Right ventricle myocardium superior (tissue), 1 donor: ENCODE data around the gene RPUSD2. TPM values are rescaled to one million over a fixed set of nuclear protein-coding genes. Genes with fewer than 3 reads are reported as not detected.

Experiments used
- ATAC-seq: fragments of 200-7000 bp; cut with Tn5 transposase; one replicate; pipeline ENCODE4 v1.9.1; 2020; ENCODE audit warnings: mild to moderate bottlenecking; ENCODE audit not compliant: poor library complexity
- DNase-seq: peaks from one replicate; pipeline ENCODE4 v3.0.0-alpha.2; 2020
- intact Hi-C: fragments of 100-400 bp; cut with DNase I; formaldehyde crosslinking; loops from one replicate; pipeline ENCODE4 v1.11.2; 2022
- long read RNA-seq: library from polyadenylated mRNA; unstranded; transcript quantifications from one replicate; pipeline ENCODE4 v2.0.0, GENCODE V29; 2021
- total RNA-seq: library from RNA; stranded (reverse); fragmentation: NEBNext Ultra II Directional; extraction: Animal tissue kit (Norgen Biotek cat#: 25700); gene quantifications from one replicate; pipeline ENCODE4 v1.2.1, GENCODE V29; 2021
- donor health status: DM: no; HTN: yes; CAD: no; lungs with severe emphysema.

The RPUSD2 gene
- 10.1 TPM for total RNA-seq
- long read RNA-seq, transcript RPUSD2-201 (3 exons, 2,358 nt): major isoform, 28 of 29 reads
- long read RNA-seq, partial matches to known transcripts: 1 of 29 reads
- long read RNA-seq, other reads (novel, unspliced or antisense): 0 of 29 reads

- intact Hi-C loops: no loop called here
- ATAC-seq: peak; percentile 86
- peak; percentile 96 for DNase-seq
Observed at GRCh38 chr15:40569129-40569953, at the start of gene RPUSD2. RPUSD2 (plus strand) TSS chr15:40569299; CDS start chr15:40569338, 39 bp downstream.

- intact Hi-C loops: no loop called here
- ATAC-seq: no peak
- DNase-seq: no peak
Observed at GRCh38 chr15:40523611-40524010, 45.5 kb upstream of the RPUSD2 start.

GRCh38 chr15:40525855-40526254, 43.2 kb upstream of the RPUSD2 start:
- ATAC-seq: no peak
- intact Hi-C loops: no loop called here
- DNase-seq: no peak

GRCh38 chr15:40528801-40529200, 40.3 kb upstream of the RPUSD2 start:
- ATAC-seq (no peak), DNase-seq (no peak)
- intact Hi-C loops: no loop called here

- no peak for ATAC-seq
- intact Hi-C loops: no loop called here
- DNase-seq: no peak
Observed at GRCh38 chr15:40533763-40534364, 35.2 kb upstream of the RPUSD2 start.

- intact Hi-C loops: no loop called here
- ATAC-seq: no peak
- no peak for DNase-seq
Observed at GRCh38 chr15:40534371-40534770, 34.7 kb upstream of the RPUSD2 start.

GRCh38 chr15:40536501-40536900, 32.6 kb upstream of the RPUSD2 start:
- intact Hi-C loops: no loop called here
- DNase-seq: no peak
- peak; percentile 21 for ATAC-seq

- DNase-seq (no peak), ATAC-seq (no peak)
- intact Hi-C loops: no loop called here
Observed at GRCh38 chr15:40538976-40539375, 30.1 kb upstream of the RPUSD2 start.

GRCh38 chr15:40543082-40543481, 26.0 kb upstream of the RPUSD2 start:
- intact Hi-C loops: no loop called here
- ATAC-seq (no peak), DNase-seq (no peak)

GRCh38 chr15:40543631-40544294, 25.3 kb upstream of the RPUSD2 start:
- DNase-seq: no peak
- no peak for ATAC-seq
- intact Hi-C loops: no loop called here

- ATAC-seq (no peak), DNase-seq (no peak)
- intact Hi-C loops: no loop called here
Observed at GRCh38 chr15:40545457-40545856, 23.6 kb upstream of the RPUSD2 start.

- intact Hi-C loops: no loop called here
- DNase-seq (no peak), ATAC-seq (no peak)
Observed at GRCh38 chr15:40548610-40549009, 20.5 kb upstream of the RPUSD2 start.

- ATAC-seq (peak; percentile 95), DNase-seq (peak; percentile 90)
- intact Hi-C loops: no loop called here
Observed at GRCh38 chr15:40549894-40550293, 19.2 kb upstream of the RPUSD2 start.

GRCh38 chr15:40550341-40551037, 18.6 kb upstream of the RPUSD2 start:
- peak; percentile 35 for ATAC-seq
- intact Hi-C loops: no loop called here
- DNase-seq: no peak

GRCh38 chr15:40554161-40554525, 15.0 kb upstream of the RPUSD2 start:
- intact Hi-C loops: no loop called here
- no peak for DNase-seq
- ATAC-seq: no peak

GRCh38 chr15:40555876-40556275, 13.2 kb upstream of the RPUSD2 start:
- ATAC-seq (no peak), DNase-seq (no peak)
- intact Hi-C loops: no loop called here

GRCh38 chr15:40558952-40559742, 10.0 kb upstream of the RPUSD2 start:
- DNase-seq (no peak), ATAC-seq (no peak)
- intact Hi-C loops: no loop called here

- intact Hi-C loops: no loop called here
- DNase-seq: no peak
- ATAC-seq: no peak
Observed at GRCh38 chr15:40562691-40563090, 6.4 kb upstream of the RPUSD2 start.
